Measurements from ENCODE around the gene HS6ST1. TPM values are rescaled to one million over a fixed set of nuclear protein-coding genes. Genes with fewer than 3 reads are reported as not detected.

Gene HS6ST1
- total RNA-seq, 1 donor from 2014 or later, result 19.2 TPM

DNA sequence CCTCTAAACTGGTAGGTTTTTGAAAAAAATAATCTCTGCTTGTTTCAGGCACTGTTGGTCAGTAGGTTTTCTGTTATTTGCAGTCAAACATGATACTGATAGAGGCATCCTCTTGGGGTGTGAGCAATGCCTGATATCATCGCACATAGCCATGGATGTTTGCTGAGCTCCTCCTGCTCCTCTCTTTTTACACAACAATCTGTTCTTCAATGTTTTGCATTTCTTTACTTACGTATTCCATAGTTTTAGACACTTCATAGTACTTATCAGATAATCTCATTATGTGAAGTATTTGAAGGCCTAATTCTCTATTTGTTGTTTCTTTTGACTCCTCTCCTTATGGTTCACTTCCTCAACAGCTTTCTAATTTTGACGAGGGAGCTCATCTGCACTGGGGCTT lies 23.0 kb upstream of the HS6ST1 start:
- FAIRE-seq, result no peak

DNA sequence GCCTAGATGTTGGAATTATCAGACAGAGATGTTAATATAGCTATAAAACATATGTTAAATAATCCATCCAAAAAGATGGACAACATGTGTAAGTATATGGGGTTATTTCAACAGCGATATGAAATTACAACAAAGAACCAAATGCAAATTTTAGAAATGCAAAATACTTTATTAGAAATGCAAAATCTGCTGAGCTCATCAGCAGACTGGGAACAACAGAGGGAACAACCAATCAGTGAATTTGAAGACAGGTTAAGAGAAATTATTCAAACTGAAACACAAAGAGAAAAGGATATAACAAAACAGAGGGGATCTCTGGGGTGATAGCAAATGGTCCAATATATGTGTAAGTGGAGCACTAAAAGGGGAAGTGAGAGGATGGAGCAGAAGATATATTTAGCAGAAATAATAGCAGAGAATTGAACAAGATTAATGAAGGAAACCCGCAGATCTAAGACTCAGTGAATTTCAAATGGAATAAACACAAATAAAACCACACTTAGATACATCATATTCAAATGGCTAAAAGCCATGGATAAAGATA lies 13.5 kb upstream of the HS6ST1 start:
- no peak for FAIRE-seq
- no peak for DNase-seq (ENCODE audit: low read depth)
- Histone ChIP-seq H3K36me3 (ENCODE audit: control insufficient read depth, insufficient read depth, low read length) (no peaks in the 10 kb centered on the region), H3K4me3 (ENCODE audit: low read depth, low read length) (no peak overlapping the region), H3K27me3 (ENCODE audit: control insufficient read depth, insufficient read depth, low read length) (no peaks in the 10 kb centered on the region)
- TF ChIP-seq, protein P1, sequence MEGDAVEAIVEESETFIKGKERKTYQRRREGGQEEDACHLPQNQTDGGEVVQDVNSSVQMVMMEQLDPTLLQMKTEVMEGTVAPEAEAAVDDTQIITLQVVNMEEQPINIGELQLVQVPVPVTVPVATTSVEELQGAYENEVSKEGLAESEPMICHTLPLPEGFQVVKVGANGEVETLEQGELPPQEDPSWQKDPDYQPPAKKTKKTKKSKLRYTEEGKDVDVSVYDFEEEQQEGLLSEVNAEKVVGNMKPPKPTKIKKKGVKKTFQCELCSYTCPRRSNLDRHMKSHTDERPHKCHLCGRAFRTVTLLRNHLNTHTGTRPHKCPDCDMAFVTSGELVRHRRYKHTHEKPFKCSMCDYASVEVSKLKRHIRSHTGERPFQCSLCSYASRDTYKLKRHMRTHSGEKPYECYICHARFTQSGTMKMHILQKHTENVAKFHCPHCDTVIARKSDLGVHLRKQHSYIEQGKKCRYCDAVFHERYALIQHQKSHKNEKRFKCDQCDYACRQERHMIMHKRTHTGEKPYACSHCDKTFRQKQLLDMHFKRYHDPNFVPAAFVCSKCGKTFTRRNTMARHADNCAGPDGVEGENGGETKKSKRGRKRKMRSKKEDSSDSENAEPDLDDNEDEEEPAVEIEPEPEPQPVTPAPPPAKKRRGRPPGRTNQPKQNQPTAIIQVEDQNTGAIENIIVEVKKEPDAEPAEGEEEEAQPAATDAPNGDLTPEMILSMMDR (IDR thresholded peaks at IDR 0.05; ENCODE audit: insufficient read depth, low read length, severe bottlenecking), result no peak

More for the DNA sequence above, 23.0 kb upstream of the HS6ST1 start:
- Histone ChIP-seq H3K4me3 (ENCODE audit: low read depth, low read length) (no peak overlapping the region), H3K27me3 (ENCODE audit: control insufficient read depth, insufficient read depth, low read length) (no peaks in the 10 kb centered on the region), H3K36me3 (ENCODE audit: control insufficient read depth, insufficient read depth, low read length) (no peaks in the 10 kb centered on the region)
- no peak for DNase-seq (ENCODE audit: low read depth)
- TF ChIP-seq, protein P1 (IDR thresholded peaks at IDR 0.05; ENCODE audit: insufficient read depth, low read length, severe bottlenecking), result no peak

DNA sequence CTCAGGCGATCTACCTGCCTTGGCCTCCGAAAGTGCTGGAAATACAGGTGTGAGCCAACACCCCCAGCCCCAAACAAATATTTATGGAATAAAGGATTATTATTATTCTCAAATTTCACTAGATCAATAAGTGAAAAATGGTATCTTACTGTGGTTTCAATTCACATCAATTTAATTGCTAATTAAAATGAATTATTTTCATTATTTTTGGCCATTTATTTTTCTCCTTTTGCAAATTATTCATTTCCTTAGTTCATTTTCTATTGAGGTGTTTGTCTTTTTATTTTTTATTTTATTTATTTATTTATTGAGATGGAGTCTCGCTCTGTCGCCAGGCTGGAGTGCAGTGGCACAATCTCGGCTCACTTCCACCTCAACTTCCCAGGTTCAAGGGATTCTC lies 11.9 kb upstream of the HS6ST1 start:
- TF ChIP-seq, protein P1 (IDR thresholded peaks at IDR 0.05; ENCODE audit: insufficient read depth, low read length, severe bottlenecking), result no peak
- FAIRE-seq (no peak), DNase-seq (ENCODE audit: low read depth) (no peak)
- no peak overlapping the region for H3K4me3 ChIP-seq (ENCODE audit: low read depth, low read length)
- H3K36me3 ChIP-seq (ENCODE audit: control insufficient read depth, insufficient read depth, low read length), result no peaks in the 10 kb centered on the region
- no peaks in the 10 kb centered on the region for H3K27me3 ChIP-seq (ENCODE audit: control insufficient read depth, insufficient read depth, low read length)

DNA sequence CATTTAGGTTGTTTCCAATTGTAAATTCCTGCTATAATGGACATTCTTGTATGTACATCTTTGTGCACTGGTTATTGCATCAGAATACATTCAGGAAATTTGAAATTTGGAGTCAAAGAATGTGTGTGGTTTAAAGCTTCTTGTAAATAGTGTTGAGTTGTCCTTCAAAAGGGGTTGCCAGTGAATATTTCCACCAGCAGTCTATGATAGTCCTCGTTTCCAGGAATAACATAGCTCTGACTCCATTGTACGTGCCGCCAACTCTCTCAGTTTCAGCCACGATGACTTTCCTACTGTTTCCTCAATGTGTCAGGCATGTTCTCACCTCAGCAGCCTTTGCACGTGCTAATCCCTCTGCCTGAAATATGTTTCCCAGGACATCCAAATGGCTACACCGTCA lies 10.9 kb upstream of the HS6ST1 start:
- DNase-seq (ENCODE audit: low read depth) (no peak), FAIRE-seq (no peak)
- Histone ChIP-seq H3K36me3 (ENCODE audit: control insufficient read depth, insufficient read depth, low read length) (no peaks in the 10 kb centered on the region), H3K27me3 (ENCODE audit: control insufficient read depth, insufficient read depth, low read length) (no peaks in the 10 kb centered on the region), H3K4me3 (ENCODE audit: low read depth, low read length) (no peak overlapping the region)
- TF ChIP-seq, protein P1 (IDR thresholded peaks at IDR 0.05; ENCODE audit: insufficient read depth, low read length, severe bottlenecking), result no peak

DNA sequence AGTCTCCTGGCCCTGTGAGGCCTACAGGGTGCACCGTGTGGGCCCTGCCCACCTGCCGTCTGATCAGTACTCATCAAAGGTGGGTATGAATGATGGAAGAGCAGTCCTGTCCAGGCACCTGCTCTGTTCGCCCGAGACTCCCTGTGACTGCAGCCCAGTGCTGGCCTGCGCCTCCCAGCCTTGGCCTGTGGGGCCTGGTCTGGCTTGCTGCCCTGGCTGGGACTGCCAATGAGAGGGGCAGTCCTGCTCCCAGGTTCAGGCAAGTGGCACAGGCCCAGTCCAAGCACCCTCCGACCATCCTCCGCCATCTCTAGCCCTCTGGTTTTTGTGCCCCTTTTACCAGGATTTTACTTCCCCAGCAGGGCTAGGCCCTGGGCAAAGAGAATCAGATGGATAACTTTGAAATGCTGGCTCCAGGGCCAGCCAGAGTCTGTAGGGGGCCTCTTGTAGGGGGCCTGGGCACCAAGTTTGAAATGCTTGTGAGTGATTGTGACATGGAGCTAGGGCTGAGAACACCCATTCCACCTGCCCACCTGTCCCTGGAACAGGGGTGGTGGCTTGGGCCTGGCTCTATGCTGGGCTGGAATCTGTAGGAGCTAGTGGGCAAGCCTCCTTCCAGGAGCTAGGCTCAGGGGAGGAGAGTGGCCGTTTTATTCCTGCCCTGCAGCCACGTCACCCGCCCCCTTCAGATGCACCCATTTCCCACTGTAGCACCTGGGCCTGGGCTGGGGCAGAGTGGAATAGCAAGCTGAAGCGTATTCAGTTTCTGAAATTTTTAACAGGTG lies 8.7 kb upstream of the HS6ST1 start:
- FAIRE-seq, result no peak
- H3K4me3 ChIP-seq (ENCODE audit: low read depth, low read length), result no peak overlapping the region
- TF ChIP-seq, protein P1 (IDR thresholded peaks at IDR 0.05; ENCODE audit: insufficient read depth, low read length, severe bottlenecking), result no peak
- no peaks in the 10 kb centered on the region for H3K27me3 ChIP-seq (ENCODE audit: control insufficient read depth, insufficient read depth, low read length)
- no peaks in the 10 kb centered on the region for H3K36me3 ChIP-seq (ENCODE audit: control insufficient read depth, insufficient read depth, low read length)
- DNase-seq (ENCODE audit: low read depth), result no peak
